Fibroblast of skin of abdomen (primary cell): ENCODE measurements around the gene PLEKHB2. TPM values are rescaled to one million over a fixed set of nuclear protein-coding genes. Genes with fewer than 3 reads are reported as not detected.
"Not testable (repeated sequence)": the region's sequence is repeated elsewhere in the genome, so short reads cannot be mapped to it uniquely, and the experiment has no call there.

Experiments used
- DNase-seq: peaks from one replicate; pipeline ENCODE4 v3.0.0-alpha.2; 2013
- polyA plus RNA-seq, 2 experiments: library from polyadenylated mRNA; unstranded; fragments of 120-200 nt; gene quantifications; one replicate each; pipeline ENCODE4 v1.2.1, GENCODE V29; 2013; ENCODE audit not compliant: insufficient read length in 2 of 2

Gene PLEKHB2, protein sequence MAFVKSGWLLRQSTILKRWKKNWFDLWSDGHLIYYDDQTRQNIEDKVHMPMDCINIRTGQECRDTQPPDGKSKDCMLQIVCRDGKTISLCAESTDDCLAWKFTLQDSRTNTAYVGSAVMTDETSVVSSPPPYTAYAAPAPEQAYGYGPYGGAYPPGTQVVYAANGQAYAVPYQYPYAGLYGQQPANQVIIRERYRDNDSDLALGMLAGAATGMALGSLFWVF
- 40.2 TPM for polyA plus RNA-seq (2013, experiment 1 of 2; ENCODE audit: insufficient read length)
- polyA plus RNA-seq (2013, experiment 2 of 2; ENCODE audit: insufficient read length) = 41.1 TPM

GRCh38 chr2:131105156-131105949, at the start of gene PLEKHB2:
Gene PLEKHB2 (plus strand): TSS chr2:131105336. CDS start chr2:131120942, 15,606 bp downstream.
- DNase-seq = peak; percentile 88

GRCh38 chr2:131056204-131056931, 48.8 kb upstream of the PLEKHB2 start:
- no peak for DNase-seq

DNA sequence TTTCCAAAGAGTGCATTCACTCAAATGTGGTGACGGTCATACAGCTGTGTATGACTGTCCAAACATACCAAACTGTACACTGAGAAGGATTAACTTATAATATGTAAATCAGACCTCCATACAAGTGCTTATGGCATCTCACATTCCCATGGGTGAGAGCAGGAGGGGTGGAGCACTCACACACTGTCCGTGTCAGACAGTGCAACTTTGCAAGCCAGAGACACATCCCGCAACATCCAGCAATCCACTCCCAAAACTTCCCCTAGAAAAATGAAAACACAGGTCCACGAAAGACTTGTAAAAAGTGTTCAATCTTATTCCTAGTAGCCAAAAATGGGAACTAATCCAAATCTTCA, 48.2 kb upstream of the PLEKHB2 start:
- DNase-seq = no peak

GRCh38 chr2:131058214-131058843, 46.8 kb upstream of the PLEKHB2 start:
- no peak for DNase-seq

DNA sequence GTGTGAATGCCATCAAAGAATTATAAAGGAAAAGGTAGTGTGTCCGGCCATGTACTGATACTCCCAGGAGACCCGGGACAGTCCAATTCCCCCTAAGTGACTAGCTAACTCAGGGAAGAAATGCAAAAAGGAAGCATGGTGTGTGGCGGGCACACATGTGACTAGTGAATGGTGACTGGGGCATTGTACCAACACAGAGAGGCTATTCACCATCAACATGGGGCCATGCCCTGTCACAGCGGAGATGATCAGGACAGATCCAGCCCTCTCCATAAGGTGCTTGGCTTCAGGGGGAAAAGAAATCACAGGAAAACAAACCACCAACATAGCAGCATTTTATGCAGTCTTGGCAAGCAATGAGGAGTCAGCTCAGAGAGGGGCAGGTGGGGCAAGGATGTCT, 46.2 kb upstream of the PLEKHB2 start:
- no peak for DNase-seq

DNA sequence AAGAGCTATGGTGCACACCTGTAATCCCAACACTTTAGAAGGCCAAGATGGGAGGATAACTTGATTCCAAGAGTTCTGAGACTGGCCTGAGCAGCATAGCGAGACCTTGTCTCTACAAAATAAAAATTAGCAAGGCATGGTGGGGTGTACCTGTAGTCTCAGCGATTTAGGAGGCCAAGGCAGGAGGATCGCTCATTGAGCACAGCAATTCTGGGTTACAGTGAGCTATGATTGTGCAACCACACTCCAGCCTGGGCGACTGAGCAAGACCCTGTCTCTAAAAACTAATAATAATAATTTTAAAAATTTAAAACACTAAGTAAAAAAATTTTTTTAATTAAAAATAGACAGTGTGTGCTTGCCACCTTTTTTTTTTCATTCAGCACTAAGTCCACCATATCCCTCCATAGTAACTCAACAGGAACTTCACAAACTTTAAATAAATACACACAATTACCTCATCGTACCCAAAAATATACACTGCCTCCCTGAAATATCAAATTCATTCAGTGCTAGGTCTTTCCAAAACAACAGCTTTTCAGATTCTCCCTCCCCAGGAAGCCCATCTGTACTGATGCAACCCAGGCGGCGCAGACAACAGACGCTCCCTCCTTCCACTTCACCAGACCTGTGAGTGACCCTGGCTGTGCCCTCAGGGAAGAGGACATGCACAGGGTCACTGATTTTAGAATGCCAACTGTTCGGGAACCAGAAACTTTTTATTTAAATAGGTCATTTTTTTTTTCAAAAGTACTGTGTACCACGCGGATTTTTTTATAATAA, 41.4 kb upstream of the PLEKHB2 start:
- DNase-seq = no peak

GRCh38 chr2:131064589-131065512, 40.3 kb upstream of the PLEKHB2 start:
- DNase-seq = no peak

DNA sequence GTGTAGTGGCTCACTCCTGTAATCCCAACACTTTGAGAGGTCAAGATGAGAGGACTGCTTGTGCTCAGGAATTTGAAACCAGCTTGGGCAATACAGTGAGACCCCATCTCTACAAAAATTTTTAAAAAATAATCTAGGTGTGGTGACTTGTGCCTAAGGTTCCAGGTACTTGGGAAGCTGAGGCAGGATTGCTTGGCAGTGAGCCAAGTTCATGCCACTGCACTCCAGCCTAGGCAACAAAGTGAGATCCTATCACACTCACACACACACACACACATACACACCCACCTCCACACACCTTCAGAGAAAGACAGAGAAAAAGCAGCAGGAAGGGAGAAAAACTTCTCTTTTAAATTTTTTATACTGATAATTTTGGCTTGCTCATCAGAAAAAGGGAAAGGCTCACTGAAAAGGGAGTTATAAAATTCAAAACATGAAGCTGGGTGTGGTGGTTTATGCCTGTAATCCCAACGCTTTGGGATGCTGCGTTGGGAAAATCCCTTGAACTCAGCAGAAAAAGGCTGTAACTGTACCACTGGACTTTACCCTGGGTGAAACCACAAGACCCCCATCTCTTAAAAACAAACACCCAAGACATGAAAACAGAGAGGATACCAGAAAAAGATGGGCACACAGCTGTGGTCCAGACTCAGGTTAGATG, 37.5 kb upstream of the PLEKHB2 start:
- DNase-seq = no peak

GRCh38 chr2:131068172-131068571, 37.0 kb upstream of the PLEKHB2 start:
- not testable (repeated sequence) for DNase-seq

GRCh38 chr2:131075578-131075977, 29.6 kb upstream of the PLEKHB2 start:
- DNase-seq = not testable (repeated sequence)

- no peak for DNase-seq
Measured at GRCh38 chr2:131076707-131077106, 28.4 kb upstream of the PLEKHB2 start.

GRCh38 chr2:131077182-131077846, 27.8 kb upstream of the PLEKHB2 start:
- DNase-seq = no peak

- no peak for DNase-seq
Measured at GRCh38 chr2:131077966-131078365, 27.2 kb upstream of the PLEKHB2 start.

DNA sequence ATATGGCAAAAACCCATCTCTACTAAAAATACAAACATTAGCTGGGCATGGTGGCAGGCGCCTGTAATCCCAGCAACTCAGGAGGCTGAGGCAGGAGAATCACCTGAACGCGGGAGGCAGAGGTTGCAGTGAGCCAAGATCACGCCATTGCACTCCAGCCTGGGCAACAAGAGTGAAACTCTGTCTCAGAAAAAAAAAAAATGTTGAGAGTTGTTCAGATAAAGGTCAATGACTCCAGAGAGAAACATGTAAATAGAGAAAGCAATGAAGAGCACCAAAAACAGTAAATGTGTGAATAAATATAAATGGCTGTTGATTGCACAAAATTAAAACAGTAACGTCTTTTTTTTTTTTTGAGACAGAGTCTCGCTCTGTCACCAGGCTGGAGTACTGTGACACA, 25.2 kb upstream of the PLEKHB2 start:
- not testable (repeated sequence) for DNase-seq

- no peak for DNase-seq
Measured at GRCh38 chr2:131081190-131081589, 23.9 kb upstream of the PLEKHB2 start.

DNA sequence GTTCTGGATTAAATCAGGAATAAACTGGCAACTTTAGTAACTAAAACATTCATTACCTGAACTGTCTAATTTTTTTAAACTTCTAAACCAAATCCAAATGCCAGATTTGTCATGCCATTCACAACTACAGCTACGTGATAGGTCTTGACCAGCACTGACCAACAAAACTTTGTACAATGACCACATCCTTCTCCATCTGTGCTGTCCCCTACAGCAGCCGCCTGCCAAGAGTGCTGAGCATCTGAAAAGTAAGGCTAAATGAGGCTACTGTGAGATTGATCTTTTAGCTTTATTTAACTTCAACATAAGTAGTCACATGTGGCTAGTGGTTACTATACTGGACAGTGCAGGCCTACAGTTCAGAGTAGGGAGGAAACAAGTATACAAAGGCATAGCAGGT, 19.5 kb upstream of the PLEKHB2 start:
- no peak for DNase-seq

DNA sequence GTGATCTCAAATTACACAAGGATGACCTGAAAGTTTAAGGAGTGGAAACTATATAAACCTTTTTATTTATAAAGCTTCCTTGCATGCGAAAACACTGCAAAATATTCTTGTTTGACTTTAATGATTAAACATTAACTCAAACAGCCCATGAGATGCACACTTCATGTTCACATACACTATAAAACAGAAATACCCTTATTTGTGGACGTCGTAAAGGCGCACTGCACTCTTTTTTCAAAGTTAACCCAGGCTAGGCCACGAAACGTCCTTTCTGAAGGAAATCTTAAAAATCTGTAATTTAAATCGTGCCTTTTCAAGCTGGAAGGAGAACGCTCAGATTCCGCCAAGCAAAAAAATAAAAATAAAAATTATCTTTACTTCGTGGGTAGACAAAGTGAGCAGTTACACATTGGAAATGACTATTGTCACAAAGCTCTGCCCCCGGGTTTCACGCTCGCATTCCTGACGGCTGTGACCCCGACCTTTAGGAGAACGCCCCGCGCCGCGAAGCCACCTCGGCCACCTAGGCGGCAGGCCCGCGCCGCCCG, 12.6 kb upstream of the PLEKHB2 start:
- no peak for DNase-seq

DNA sequence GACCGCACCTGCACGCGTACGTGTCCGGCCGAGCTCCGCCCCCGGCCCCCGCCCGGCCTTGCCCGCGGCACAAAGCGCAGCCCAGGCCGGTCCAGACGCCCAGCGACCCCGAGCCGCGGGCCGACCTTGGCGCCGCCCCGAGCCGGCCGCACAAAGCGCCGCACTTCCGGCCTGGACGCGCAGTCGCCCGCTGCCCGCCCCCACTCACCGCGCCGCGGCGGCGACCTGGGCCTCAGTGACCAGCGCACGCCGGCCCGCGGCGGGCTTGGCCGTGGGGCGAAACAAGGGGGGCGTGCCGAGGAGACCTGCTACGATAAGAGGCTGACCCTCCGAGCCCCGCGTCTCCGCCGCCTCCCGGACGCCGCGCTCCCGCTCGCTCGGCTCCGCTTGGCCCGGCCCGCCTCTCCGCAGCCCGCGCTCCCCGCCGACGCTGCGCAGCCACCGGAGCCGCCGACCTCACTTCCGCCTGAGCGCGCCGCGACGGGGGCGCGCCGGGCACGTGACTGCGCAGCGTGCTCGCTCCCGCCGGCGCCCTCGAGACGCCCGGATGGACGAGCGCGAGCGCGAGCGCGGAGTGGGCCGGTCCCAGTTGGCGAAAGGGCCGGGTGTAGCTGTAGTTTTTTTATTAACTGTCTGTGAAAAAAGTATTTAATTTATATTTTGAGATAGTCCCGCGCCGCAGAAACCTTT, 12.0 kb upstream of the PLEKHB2 start, which contains the start of gene FAM168B:
TSS of gene FAM168B (minus strand) at position 455 of the 690 bp plus-strand sequence. CDS start 10,814 bp downstream, outside the sequence.
- peak; percentile 90 for DNase-seq
